ENCODE data around the gene CHSY1. TPM values are rescaled to one million over a fixed set of nuclear protein-coding genes. Genes with fewer than 3 reads are reported as not detected.

Gene CHSY1
- total RNA-seq, 2 experiments from 2014 or later = 44.6 to 46.4 TPM

DNA sequence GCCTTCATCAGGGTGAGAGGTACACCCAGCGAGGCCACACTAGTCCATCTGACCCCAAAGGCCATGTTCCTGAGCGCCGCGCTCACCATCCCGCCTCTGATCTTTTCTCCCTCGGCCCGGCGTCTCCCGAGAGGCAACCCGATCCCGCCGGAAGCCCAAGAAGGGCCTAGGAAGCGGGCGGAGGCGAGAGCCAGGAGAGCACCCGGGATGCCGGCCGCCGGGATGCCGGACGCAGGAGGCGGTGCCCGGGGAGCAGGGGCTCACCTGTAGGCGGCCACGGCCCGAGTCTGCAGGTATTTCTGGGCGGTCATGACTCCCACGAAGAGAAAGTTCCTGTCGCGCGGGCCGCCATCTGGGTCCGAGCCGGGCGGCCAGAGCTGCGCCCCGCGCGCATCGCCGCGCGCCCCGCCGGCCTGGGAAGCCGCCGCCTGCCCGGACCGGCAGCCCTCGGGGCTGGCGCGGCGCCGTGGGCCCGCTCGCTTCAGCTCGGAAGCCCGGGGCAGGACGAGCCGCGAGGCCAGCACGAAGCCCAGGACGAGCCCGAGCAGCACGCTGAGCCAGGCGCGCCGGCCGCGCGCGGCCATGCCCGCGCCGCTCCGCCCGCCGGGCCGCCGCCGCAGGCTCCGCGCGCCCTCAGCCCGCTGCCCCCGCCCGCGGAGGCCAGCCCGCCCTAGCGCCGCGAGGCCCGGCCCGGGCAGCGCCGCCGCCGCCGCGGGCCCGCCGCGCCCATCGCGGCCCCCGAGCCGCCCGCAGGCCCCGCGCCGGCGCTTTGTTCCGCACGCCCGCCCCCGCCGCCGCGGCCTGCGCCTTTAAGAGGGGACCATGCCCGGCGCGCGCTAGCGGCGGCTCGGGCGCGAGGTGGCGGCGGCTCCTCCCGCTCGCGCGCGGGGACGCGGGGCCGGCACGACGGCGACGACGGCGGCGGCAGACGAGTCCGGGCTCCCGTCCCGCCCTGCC is 697 bp downstream of the CHSY1 start:
- CTCF ChIA-PET = interaction anchor here (1.3 to 9.3 kb wide), 6 partner anchors 7 to 391 kb away, joined by 3 to 235 read pairs (median 10); no protein-coding TSS in a partner anchor

DNA sequence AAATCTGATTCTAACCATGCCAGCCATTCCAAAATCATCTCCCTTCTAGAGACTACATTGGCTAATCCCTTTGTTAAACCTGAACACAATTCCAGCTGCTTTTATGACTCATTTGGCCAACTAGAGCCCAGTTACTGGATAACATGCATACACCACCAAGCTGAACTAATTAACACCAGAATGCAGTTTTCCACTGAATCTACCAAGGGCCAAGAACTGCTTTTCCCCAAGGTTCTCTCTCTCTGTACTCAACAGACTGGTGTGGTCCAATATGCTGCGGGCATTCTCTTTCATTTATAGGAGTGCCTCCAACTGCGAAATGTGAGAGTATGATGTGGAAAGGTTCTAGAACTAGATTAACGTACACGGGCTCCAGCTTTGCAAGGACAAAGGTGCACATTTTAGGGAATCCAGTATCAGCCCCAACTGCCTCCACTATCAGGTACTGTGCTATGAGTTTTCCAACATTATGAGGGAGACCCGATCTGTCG is 1.5 kb downstream of the CHSY1 start:
- CTCF ChIA-PET = interaction anchor here (1.7 to 9.3 kb wide), 2 partner anchors 9 to 239 kb away, joined by 13 to 235 read pairs; no protein-coding TSS in a partner anchor
- POLR2A ChIA-PET = interaction anchor here (0.6 to 3.6 kb wide), 5 partner anchors 9 to 134 kb away, joined by 3 to 40 read pairs (median 3); partner anchors contain the start of gene SNRPA1
- no peaks in the 10 kb centered on the region for H3K9me3 Mint-ChIP-seq (ENCODE audit: insufficient read depth)
- no peak for ATAC-seq
- H3K4me3 Mint-ChIP-seq = peak overlapping the region; percentile 92
- peaks cover 77% of the 10 kb centered on the region for H3K4me1 Mint-ChIP-seq (ENCODE audit: low read depth)
- H3K27me3 Mint-ChIP-seq (ENCODE audit: low read depth) = no peaks in the 10 kb centered on the region
- H3K36me3 Mint-ChIP-seq (ENCODE audit: low read depth) = peaks cover 52% of the 10 kb centered on the region
- peak overlapping the region; percentile 91 for H3K27ac Mint-ChIP-seq
- DNase-seq = no peak

More for the DNA sequence above, 697 bp downstream of the CHSY1 start:
- H3K27ac Mint-ChIP-seq = peak overlapping the region; percentile 91
- H3K27me3 Mint-ChIP-seq (ENCODE audit: low read depth) = no peaks in the 10 kb centered on the region
- peaks cover 77% of the 10 kb centered on the region for H3K4me1 Mint-ChIP-seq (ENCODE audit: low read depth)
- DNase-seq = no peak
- peak; percentile 0 for ATAC-seq
- POLR2A ChIA-PET = interaction anchor here (0.6 to 3.6 kb wide), 13 partner anchors 9 to 164 kb away, joined by 3 to 40 read pairs (median 4); partner anchors contain the start of gene SNRPA1
- H3K4me3 Mint-ChIP-seq = peak overlapping the region; percentile 92
- H3K36me3 Mint-ChIP-seq (ENCODE audit: low read depth) = peaks cover 44% of the 10 kb centered on the region
- H3K9me3 Mint-ChIP-seq (ENCODE audit: insufficient read depth) = no peaks in the 10 kb centered on the region

DNA sequence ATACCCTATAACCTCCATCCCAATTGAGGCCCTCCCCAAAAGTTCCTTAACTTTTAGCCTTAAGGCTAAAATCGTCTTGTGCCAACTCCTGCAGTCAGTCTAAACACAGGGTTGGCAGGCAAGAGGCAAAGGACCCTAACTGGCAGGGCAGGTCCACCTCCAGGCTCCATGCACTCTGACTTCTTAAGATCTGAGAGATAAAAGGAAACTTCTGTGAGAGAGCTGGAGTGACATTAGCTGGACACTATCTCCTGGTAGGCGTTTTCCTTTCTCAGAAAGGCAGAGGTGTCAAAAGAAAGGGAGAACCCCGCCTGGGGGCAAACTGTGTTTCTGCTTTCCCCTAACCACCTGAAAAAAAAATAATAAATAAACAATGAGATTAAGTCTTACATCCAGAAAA is 3.6 kb downstream of the CHSY1 start:
- no peaks in the 10 kb centered on the region for H3K9me3 Mint-ChIP-seq (ENCODE audit: insufficient read depth)
- ATAC-seq (no peak), DNase-seq (no peak)
- CTCF ChIA-PET = interaction anchor here (1.0 to 10.6 kb wide), 9 partner anchors 7 to 232 kb away, joined by 3 to 123 read pairs (median 4); partner anchors contain the start of gene CHSY1
- H3K27ac Mint-ChIP-seq = no peak overlapping the region
- peaks cover 66% of the 10 kb centered on the region for H3K36me3 Mint-ChIP-seq (ENCODE audit: low read depth)
- POLR2A ChIA-PET = no interaction called here
- peaks cover 81% of the 10 kb centered on the region for H3K4me1 Mint-ChIP-seq (ENCODE audit: low read depth)
- H3K4me3 Mint-ChIP-seq = peak overlapping the region; percentile 47
- no peaks in the 10 kb centered on the region for H3K27me3 Mint-ChIP-seq (ENCODE audit: low read depth)

DNA sequence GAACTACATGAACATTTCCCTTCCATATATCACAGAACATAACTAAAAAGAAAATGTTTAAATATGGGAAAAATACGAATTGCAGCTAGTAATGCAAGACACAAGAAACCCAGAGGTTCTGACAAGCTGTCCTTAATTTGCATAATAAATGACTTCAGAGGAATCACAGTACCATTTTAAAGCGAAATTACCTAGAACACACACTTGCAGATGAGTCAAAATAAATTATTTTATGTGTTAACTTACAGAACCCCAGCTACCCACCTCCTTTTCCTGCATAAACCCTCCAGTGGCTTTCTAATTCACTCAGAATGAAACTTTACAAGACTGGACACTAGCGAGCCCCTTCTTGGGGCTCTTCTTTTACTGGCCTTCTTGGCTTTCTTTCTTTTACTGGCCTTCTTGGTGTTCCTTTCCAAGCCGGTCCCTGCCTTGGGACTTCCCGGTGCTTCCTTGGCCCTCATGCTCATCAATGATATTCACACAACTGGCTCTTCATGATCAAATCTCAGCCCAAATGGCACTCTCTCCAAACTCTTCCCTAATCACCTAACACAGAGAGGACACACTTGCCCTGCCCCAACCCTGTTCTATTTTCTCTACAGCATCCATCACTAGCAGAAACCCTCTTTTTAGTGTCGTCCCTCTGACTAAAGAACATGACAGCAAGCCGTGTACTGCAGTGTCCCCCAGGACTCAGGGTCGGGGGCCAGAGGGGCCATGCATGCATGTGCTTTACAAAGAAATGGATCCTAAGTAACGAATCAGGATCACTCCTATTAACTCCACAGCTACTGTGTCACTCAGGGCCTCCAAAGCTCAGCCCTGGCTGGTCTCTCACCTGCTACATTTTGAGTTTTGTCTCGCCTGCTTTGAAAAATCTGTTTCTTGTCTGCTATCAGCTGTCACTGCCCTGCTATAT is 4.8 kb downstream of the CHSY1 start:
- H3K4me1 Mint-ChIP-seq (ENCODE audit: low read depth) = peaks cover 83% of the 10 kb centered on the region
- peak overlapping the region; percentile 67 for H3K27ac Mint-ChIP-seq
- peak overlapping the region; percentile 29 for H3K4me3 Mint-ChIP-seq
- no peaks in the 10 kb centered on the region for H3K27me3 Mint-ChIP-seq (ENCODE audit: low read depth)
- peaks cover 72% of the 10 kb centered on the region for H3K36me3 Mint-ChIP-seq (ENCODE audit: low read depth)
- no peak for ATAC-seq
- no peaks in the 10 kb centered on the region for H3K9me3 Mint-ChIP-seq (ENCODE audit: insufficient read depth)
- ChIA-PET POLR2A (interaction anchor here (1.3 kb wide), 1 partner anchor 47 kb away, joined by 5 read pairs; no protein-coding TSS in a partner anchor), CTCF (interaction anchor here (0.8 to 10.6 kb wide), 8 partner anchors 8 to 231 kb away, joined by 3 to 123 read pairs (median 4); partner anchors contain the start of gene CHSY1)
- no peak for DNase-seq

DNA sequence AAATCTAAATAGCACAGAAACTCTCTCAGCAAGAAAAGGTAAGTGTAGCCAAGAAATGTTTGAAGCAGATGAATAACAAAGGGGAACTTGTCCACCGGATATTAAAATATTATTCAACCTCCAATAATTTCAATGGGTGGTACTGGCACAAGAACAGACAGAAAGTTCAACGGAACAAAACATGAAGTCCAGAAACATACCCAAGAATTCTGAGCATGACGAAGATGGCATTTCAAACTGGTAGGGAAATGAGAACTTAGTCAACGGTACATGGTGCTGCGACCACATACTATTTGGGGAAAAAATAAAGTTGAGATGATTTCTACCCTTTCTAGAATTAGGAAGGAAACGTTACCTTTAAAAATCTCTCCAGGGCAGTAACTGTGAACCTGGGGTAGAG is 5.5 kb downstream of the CHSY1 start:
- Mint-ChIP-seq H3K27ac (peak overlapping the region; percentile 67), H3K27me3 (ENCODE audit: low read depth) (no peaks in the 10 kb centered on the region), H3K4me3 (peak overlapping the region; percentile 29), H3K9me3 (ENCODE audit: insufficient read depth) (no peaks in the 10 kb centered on the region), H3K36me3 (ENCODE audit: low read depth) (peaks cover 74% of the 10 kb centered on the region), H3K4me1 (ENCODE audit: low read depth) (peaks cover 88% of the 10 kb centered on the region)
- DNase-seq = no peak
- ATAC-seq = no peak
- ChIA-PET POLR2A (no interaction called here), CTCF (interaction anchor here (0.8 to 10.6 kb wide), 2 partner anchors 9 to 230 kb away, joined by 3 to 123 read pairs; partner anchors contain the start of gene CHSY1)

DNA sequence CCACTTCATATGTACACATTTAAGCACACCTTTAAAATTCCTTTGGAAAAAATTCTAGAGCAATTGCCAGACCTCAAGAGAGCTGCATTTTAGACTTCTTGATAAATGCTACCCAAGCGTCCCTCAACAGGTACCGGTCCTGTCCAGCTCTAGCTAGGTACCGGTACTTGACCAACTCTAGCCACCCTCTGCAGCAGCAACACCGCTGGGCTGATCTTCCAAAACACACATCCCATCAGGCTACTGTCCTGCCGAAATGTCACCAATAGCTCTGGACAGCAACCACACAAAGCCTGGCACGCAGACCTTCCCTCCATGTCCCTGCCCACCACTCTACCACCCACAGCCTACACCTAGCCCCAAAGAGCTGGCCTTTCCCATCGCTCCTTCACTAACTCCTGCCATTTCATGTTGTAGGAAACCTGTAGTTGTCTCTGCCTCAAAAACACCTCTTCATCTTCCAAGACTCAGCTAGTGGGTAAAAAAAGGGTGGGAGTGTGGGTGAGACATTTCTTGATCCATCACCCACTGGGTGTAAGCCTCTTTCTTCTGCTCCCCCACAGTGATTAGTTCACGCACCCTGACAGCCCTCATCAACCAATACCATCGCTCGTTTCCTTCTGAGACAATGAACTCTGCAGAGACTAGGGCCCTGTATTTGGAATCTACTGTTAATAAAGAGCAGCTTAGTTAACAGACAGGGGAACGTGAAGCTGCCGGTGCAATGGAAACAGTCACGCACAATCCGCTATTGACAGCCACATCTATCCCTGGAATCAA is 6.8 kb downstream of the CHSY1 start:
- DNase-seq = no peak
- POLR2A ChIA-PET = interaction anchor here (0.9 to 3.2 kb wide), 2 partner anchors 40 to 119 kb away, joined by 3 to 12 read pairs; no protein-coding TSS in a partner anchor
- ATAC-seq = no peak
- H3K27ac Mint-ChIP-seq = peak overlapping the region; percentile 88
- CTCF ChIA-PET = interaction anchor here (0.7 to 10.6 kb wide), 14 partner anchors 10 to 237 kb away, joined by 3 to 123 read pairs (median 5); partner anchors contain the start of gene CHSY1
- no peaks in the 10 kb centered on the region for H3K9me3 Mint-ChIP-seq (ENCODE audit: insufficient read depth)
- H3K4me1 Mint-ChIP-seq (ENCODE audit: low read depth) = peaks cover 93% of the 10 kb centered on the region
- peaks cover 73% of the 10 kb centered on the region for H3K36me3 Mint-ChIP-seq (ENCODE audit: low read depth)
- H3K4me3 Mint-ChIP-seq = peak overlapping the region; percentile 65
- no peaks in the 10 kb centered on the region for H3K27me3 Mint-ChIP-seq (ENCODE audit: low read depth)

DNA sequence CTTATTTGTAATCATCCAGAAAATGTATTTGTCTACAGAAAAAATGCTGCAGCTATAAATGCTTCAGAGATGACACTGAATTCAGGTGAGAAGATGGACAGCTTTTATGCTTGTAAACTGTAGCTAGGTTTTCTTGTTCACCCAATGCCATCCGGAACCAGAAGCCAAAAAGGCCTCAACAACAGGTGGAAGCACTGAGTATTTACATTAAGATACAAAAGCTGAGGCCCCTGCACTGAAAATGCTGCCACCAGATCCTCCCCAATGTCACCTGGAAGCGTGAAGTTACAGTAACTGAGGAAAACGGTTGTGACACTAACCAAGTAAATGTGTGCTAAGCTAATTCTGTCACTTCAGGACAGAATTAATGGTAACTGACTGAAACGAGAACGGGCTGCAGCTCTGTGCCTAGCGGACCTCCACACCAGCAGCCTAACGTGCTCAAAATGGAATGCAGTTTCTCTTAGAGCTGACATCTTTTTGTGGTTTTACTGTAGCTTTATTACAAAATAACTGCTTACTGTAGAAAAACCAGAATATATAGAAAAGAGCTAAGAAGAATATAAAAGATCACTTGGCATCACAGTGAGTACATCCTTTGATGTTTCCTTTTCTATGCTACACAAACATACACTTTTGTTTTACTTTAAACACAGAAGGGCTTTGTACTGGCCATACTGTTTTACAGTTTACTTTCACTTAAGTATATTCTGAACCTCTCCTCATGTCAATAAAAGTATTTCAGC is 7.6 kb downstream of the CHSY1 start:
- ChIA-PET CTCF (interaction anchor here (0.7 to 10.6 kb wide), 24 partner anchors 11 to 397 kb away, joined by 3 to 123 read pairs (median 4); partner anchors contain the start of gene CHSY1), POLR2A (interaction anchor here (0.9 to 4.6 kb wide), 5 partner anchors 7 to 118 kb away, joined by 3 to 40 read pairs (median 3); partner anchors contain the start of gene CHSY1)
- ATAC-seq = no peak
- Mint-ChIP-seq H3K4me3 (peak overlapping the region; percentile 65), H3K36me3 (ENCODE audit: low read depth) (peaks cover 71% of the 10 kb centered on the region), H3K27ac (peak overlapping the region; percentile 88), H3K27me3 (ENCODE audit: low read depth) (no peaks in the 10 kb centered on the region), H3K9me3 (ENCODE audit: insufficient read depth) (no peaks in the 10 kb centered on the region), H3K4me1 (ENCODE audit: low read depth) (peaks cover 94% of the 10 kb centered on the region)
- DNase-seq = peak; percentile 42

DNA sequence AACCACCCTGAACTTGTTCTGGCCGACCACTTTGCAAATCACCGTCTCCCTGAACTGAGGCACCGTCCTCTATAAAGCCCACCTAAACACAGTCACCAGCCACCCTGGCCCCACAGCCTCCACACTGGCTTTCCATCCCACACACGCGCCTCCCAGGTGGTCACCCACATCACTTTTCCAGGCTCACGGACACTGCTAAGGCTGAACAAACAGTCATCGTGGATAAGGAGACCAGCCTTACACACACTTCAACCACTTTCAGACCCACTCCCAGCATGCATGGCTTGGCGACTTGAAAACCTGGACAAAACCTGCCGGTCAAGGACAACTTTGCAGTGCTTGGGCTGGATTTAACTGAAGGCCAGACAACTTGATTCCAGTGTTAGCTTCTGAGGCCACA is 8.4 kb downstream of the CHSY1 start:
- POLR2A ChIA-PET = interaction anchor here (0.8 to 4.6 kb wide), 7 partner anchors 8 to 153 kb away, joined by 3 to 40 read pairs (median 3); partner anchors contain the start of gene CHSY1
- H3K36me3 Mint-ChIP-seq (ENCODE audit: low read depth) = peaks cover 74% of the 10 kb centered on the region

DNA sequence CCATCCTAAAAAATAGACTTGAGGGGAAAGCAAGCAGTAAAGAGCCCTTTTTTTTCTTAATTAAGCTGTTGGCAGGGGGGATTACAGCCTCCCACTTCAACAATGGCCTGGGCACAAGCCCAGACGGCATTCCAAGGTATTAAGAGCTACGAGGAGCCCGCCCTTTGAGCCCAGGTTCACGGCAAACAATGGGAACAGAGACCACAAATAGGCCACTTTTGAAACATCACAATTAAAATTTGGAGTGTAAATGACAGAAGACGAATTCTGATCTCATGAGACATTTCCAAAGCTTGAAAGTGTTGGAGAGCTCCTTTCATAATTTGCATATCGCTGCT is 8.9 kb downstream of the CHSY1 start:
- ATAC-seq (no peak), DNase-seq (no peak)
- Mint-ChIP-seq H3K36me3 (ENCODE audit: low read depth) (peaks cover 72% of the 10 kb centered on the region), H3K9me3 (ENCODE audit: insufficient read depth) (no peaks in the 10 kb centered on the region), H3K27me3 (ENCODE audit: low read depth) (no peaks in the 10 kb centered on the region), H3K4me1 (ENCODE audit: low read depth) (peaks cover 94% of the 10 kb centered on the region), H3K27ac (peak overlapping the region; percentile 88), H3K4me3 (peak overlapping the region; percentile 65)
- ChIA-PET POLR2A (interaction anchor here (0.8 to 4.6 kb wide), 6 partner anchors 9 to 153 kb away, joined by 3 to 40 read pairs (median 7); partner anchors contain the start of gene CHSY1), CTCF (interaction anchor here (0.7 to 10.6 kb wide), 19 partner anchors 11 to 398 kb away, joined by 3 to 123 read pairs (median 4); partner anchors contain the start of gene CHSY1)

More for the DNA sequence above, 8.4 kb downstream of the CHSY1 start:
- H3K9me3 Mint-ChIP-seq (ENCODE audit: insufficient read depth) = no peaks in the 10 kb centered on the region
- peaks cover 96% of the 10 kb centered on the region for H3K4me1 Mint-ChIP-seq (ENCODE audit: low read depth)
- CTCF ChIA-PET = interaction anchor here (0.7 to 10.6 kb wide), 26 partner anchors 12 to 397 kb away, joined by 3 to 123 read pairs (median 4); partner anchors contain the start of gene CHSY1
- no peaks in the 10 kb centered on the region for H3K27me3 Mint-ChIP-seq (ENCODE audit: low read depth)
- no peak for DNase-seq
- peak overlapping the region; percentile 65 for H3K4me3 Mint-ChIP-seq
- H3K27ac Mint-ChIP-seq = peak overlapping the region; percentile 88
- no peak for ATAC-seq

Measured in activated CD8-positive, alpha-beta T cell treated with anti-CD3 and anti-CD28 coated beads, Interleukin-2, amount 10 ng/mL, durations not matched to agents 7 days and 5 days (primary cell).